Activated naive CD4-positive, alpha-beta T cell treated with anti-CD3 and anti-CD28 coated beads, Interleukin-2, amount 50 U/mL, for 16 hours (primary cell): ENCODE results near the gene RIT1.

ENCODE experiments used
- DNase-seq: peaks from one replicate; pipeline ENCODE4 v3.0.0-alpha.2; 2020

RIT1 gene

GRCh38 chr1:155889566-155889965 lies 21.6 kb downstream of the RIT1 start:
- DNase-seq = no peak

- no peak for DNase-seq
These were observed 22.7 kb downstream of the RIT1 start for GRCh38 chr1:155888481-155888880.

- no peak for DNase-seq
These were observed 26.2 kb downstream of the RIT1 start for GRCh38 chr1:155884982-155885381.

GRCh38 chr1:155884031-155884960 lies 26.9 kb downstream of the RIT1 start:
- no peak for DNase-seq

GRCh38 chr1:155882766-155883165 lies 28.4 kb downstream of the RIT1 start:
- no peak for DNase-seq

- DNase-seq = no peak
These were observed 28.9 kb downstream of the RIT1 start for GRCh38 chr1:155882235-155882634.

- DNase-seq = no peak
These were observed 30.2 kb downstream of the RIT1 start for GRCh38 chr1:155880950-155881349.

- no peak for DNase-seq
These were observed 30.9 kb downstream of the RIT1 start for GRCh38 chr1:155880251-155880650.

- DNase-seq = no peak
These were observed 33.2 kb downstream of the RIT1 start for GRCh38 chr1:155877945-155878344.

- no peak for DNase-seq
These were observed 37.3 kb downstream of the RIT1 start for GRCh38 chr1:155873860-155874259.

- no peak for DNase-seq
These were observed 38.6 kb downstream of the RIT1 start for GRCh38 chr1:155872527-155872926.

GRCh38 chr1:155871390-155871789 lies 39.8 kb downstream of the RIT1 start:
- DNase-seq = no peak

- DNase-seq = no peak
These were observed 43.4 kb downstream of the RIT1 start for GRCh38 chr1:155867766-155868165.

GRCh38 chr1:155864393-155864792 lies 46.8 kb downstream of the RIT1 start:
- DNase-seq = no peak

GRCh38 chr1:155861896-155862295 lies 49.3 kb downstream of the RIT1 start:
- no peak for DNase-seq

- no peak for DNase-seq
These were observed 50.1 kb downstream of the RIT1 start for GRCh38 chr1:155860970-155861510.

- DNase-seq = peak; percentile 11
These were observed 51.0 kb downstream of the RIT1 start for GRCh38 chr1:155859881-155860871.

GRCh38 chr1:155859234-155859829 lies 51.8 kb downstream of the RIT1 start, which contains the start of gene SYT11:
Gene SYT11 (plus strand): TSS chr1:155859567. CDS start chr1:155859762, 195 bp downstream.
- peak; percentile 93 for DNase-seq

GRCh38 chr1:155858800-155859233 lies 52.3 kb downstream of the RIT1 start:
- DNase-seq = peak; percentile 12

GRCh38 chr1:155856975-155857930 lies 53.9 kb downstream of the RIT1 start, which contains the start of gene GON4L:
Gene GON4L (minus strand): TSS chr1:155857214. CDS start chr1:155853780, 3,434 bp downstream.
- DNase-seq = peak; percentile 87
